OCI-LY7 (cell line): ENCODE measurements around the gene TRAF2. TPM values are rescaled to one million over a fixed set of nuclear protein-coding genes. Genes with fewer than 3 reads are reported as not detected.
"Not testable (repeated sequence)": the region's sequence is repeated elsewhere in the genome, so short reads cannot be mapped to it uniquely, and the experiment has no call there.

Source experiments
- BruUV-seq: library from RNA; stranded (reverse); fragments of 400-500 nt; replicated peaks from 2 replicates; lab custom pipeline; 2021; lab: Mats Ljungman, UMichigan
- CTCF ChIA-PET: fragments of 300-600 bp; sonication (Branson Sonifier 250); formaldehyde crosslinking; loops from one replicate; lab custom pipeline; 2022; ENCODE audit warnings: antibody characterized with exemption; ENCODE audit not compliant: unreplicated experiment; lab: Charles Lee
- POLR2A ChIA-PET: fragments of 300-600 bp; sonication (Branson Sonifier 250); formaldehyde crosslinking; loops from one replicate; lab custom pipeline; 2022; ENCODE audit warnings: antibody characterized with exemption; lab: Charles Lee
- DNase-seq: peaks from one replicate; pipeline ENCODE4 v3.0.0-alpha.2; 2015; ENCODE audit warnings: low spot score
- H2AFZ ChIP-seq: fragments of 200-600 bp; sonication (generic), shearing (Covaris generic); 2 replicates; pipeline ENCODE4 v1.6.1; 2014; ENCODE audit warnings: mild to moderate bottlenecking, antibody characterized with exemption, low read length, moderate library complexity
- H3K27ac ChIP-seq: fragments of 200-600 bp; sonication (generic); 2 replicates; pipeline ENCODE4 v1.5.1; 2014; ENCODE audit warnings: mixed run types, low read depth, mild to moderate bottlenecking, moderate library complexity, low read length, inconsistent platforms; ENCODE audit not compliant: poor library complexity, severe bottlenecking
- H3K36me3 ChIP-seq: fragments of 200-600 bp; sonication (generic); 2 replicates; pipeline ENCODE4 v1.6.1; 2014; ENCODE audit warnings: mild to moderate bottlenecking, antibody characterized with exemption, low read length, moderate library complexity, mixed read lengths; ENCODE audit not compliant: insufficient read depth
- H3K4me1 ChIP-seq: fragments of 200-600 bp; sonication (generic); 2 replicates; pipeline ENCODE4 v1.5.1; 2014; ENCODE audit warnings: mild to moderate bottlenecking, low read length; ENCODE audit not compliant: insufficient read depth, poor library complexity, severe bottlenecking
- H3K4me2 ChIP-seq: fragments of 200-600 bp; sonication (generic); 2 replicates; pipeline ENCODE4 v1.6.1; 2014; ENCODE audit warnings: mild to moderate bottlenecking, low read length
- H3K4me3 ChIP-seq: fragments of 200-600 bp; sonication (generic); 2 replicates; pipeline ENCODE4 v1.5.1; 2014; ENCODE audit warnings: mild to moderate bottlenecking, low read depth, low read length; ENCODE audit not compliant: poor library complexity, severe bottlenecking
- H3K79me2 ChIP-seq: fragments of 200-600 bp; sonication (generic); 2 replicates; pipeline ENCODE4 v1.6.1; 2016; ENCODE audit warnings: low read depth, mild to moderate bottlenecking, low read length, moderate library complexity, mixed read lengths; ENCODE audit not compliant: insufficient read depth
- H3K9me2 ChIP-seq: fragments of 200-600 bp; sonication (generic); 2 replicates; pipeline ENCODE4 v1.6.1; 2016; ENCODE audit warnings: mild to moderate bottlenecking, low read length, mixed read lengths; ENCODE audit not compliant: insufficient read depth
- H3K9me3 ChIP-seq: fragments of 200-600 bp; sonication (generic); 2 replicates; pipeline ENCODE4 v1.6.1; 2014; ENCODE audit warnings: mild to moderate bottlenecking, mixed run types, low read length, mixed read lengths
- H4K20me1 ChIP-seq: fragments of 200-600 bp; sonication (generic); 2 replicates; pipeline ENCODE4 v1.6.1; 2014; ENCODE audit warnings: mild to moderate bottlenecking, antibody characterized with exemption, low read length, moderate library complexity, mixed read lengths; ENCODE audit not compliant: insufficient read depth
- EZH2phosphoT487 ChIP-seq: fragments of 200-600 bp; sonication (generic); IDR thresholded peaks from 2 replicates; pipeline ENCODE4 v1.6.1; 2018; ENCODE audit warnings: low read depth, borderline replicate concordance, mild to moderate bottlenecking, mixed run types, antibody characterized with exemption, low read length, moderate library complexity, mixed read lengths
- intact Hi-C: fragments of 100-400 bp; cut with micrococcal nuclease; formaldehyde crosslinking; loops from one replicate; pipeline ENCODE4 v1.10.0; 2022; ENCODE audit not compliant: unreplicated experiment
- total RNA-seq, 2 experiments: library from RNA; depleted of rRNA in 1 of 2; stranded (reverse); fragments of >200 nt in 1 of 2; shearing (Covaris generic) in 1 of 2; gene quantifications; 2 replicates each; pipeline ENCODE4 v1.2.3, GENCODE V29; 2014 to 2022
- TF ChIP-seq, protein P1 (sequence below): fragments of 200-600 bp; sonication (generic); conservative IDR thresholded peaks from 2 replicates; pipeline ENCODE4 v1.5.1; 2014; ENCODE audit warnings: mild to moderate bottlenecking, antibody characterized with exemption, low read length, moderate library complexity, mixed read lengths

TRAF2 gene
- total RNA-seq, 2 experiments from 2014 or later = 31.4 to 40.5 TPM

DNA sequence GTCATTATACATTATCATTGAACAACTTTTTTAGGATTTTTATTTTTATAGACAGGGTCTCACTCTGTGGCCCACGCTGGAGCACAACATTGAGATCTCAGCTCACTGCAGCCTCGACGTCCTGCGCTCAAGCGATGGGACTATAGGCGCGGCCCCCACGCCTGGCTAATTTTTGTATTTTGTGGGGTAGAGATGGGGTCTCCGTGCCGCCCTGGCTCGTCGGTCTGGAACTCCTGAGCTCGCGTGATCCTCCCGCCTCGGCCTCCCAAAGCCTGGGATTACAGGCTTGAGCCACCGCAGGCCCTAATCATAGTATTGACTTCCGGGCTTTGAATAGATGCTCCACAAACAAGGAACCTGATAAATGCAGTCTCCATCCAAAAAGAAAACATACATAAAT, 18.8 kb upstream of the TRAF2 start:
- DNase-seq = no peak
- Histone ChIP-seq H3K36me3 (peaks cover 18% of the 10 kb centered on the region), H3K9me2 (no peaks in the 10 kb centered on the region), H3K27ac (no peak overlapping the region), H3K79me2 (peaks cover 23% of the 10 kb centered on the region), H4K20me1 (no peaks in the 10 kb centered on the region), H3K9me3 (peaks cover 13% of the 10 kb centered on the region), H3K4me2 (peak overlapping the region; percentile 64), H3K4me3 (no peak overlapping the region), H3K4me1 (peaks cover 13% of the 10 kb centered on the region), H2AFZ (no peak overlapping the region)
- POLR2A ChIA-PET = no interaction called here
- BruUV-seq = TSS peak; percentile 86
- CTCF ChIA-PET = no interaction called here
- intact Hi-C loops = loop anchor here (2.0 kb wide), 1 partner anchor 19 kb away; the partner anchor contains the start of gene TRAF2
- TF ChIP-seq EZH2phosphoT487 = no peak
- TF ChIP-seq, protein P1, sequence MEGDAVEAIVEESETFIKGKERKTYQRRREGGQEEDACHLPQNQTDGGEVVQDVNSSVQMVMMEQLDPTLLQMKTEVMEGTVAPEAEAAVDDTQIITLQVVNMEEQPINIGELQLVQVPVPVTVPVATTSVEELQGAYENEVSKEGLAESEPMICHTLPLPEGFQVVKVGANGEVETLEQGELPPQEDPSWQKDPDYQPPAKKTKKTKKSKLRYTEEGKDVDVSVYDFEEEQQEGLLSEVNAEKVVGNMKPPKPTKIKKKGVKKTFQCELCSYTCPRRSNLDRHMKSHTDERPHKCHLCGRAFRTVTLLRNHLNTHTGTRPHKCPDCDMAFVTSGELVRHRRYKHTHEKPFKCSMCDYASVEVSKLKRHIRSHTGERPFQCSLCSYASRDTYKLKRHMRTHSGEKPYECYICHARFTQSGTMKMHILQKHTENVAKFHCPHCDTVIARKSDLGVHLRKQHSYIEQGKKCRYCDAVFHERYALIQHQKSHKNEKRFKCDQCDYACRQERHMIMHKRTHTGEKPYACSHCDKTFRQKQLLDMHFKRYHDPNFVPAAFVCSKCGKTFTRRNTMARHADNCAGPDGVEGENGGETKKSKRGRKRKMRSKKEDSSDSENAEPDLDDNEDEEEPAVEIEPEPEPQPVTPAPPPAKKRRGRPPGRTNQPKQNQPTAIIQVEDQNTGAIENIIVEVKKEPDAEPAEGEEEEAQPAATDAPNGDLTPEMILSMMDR = no peak

DNA sequence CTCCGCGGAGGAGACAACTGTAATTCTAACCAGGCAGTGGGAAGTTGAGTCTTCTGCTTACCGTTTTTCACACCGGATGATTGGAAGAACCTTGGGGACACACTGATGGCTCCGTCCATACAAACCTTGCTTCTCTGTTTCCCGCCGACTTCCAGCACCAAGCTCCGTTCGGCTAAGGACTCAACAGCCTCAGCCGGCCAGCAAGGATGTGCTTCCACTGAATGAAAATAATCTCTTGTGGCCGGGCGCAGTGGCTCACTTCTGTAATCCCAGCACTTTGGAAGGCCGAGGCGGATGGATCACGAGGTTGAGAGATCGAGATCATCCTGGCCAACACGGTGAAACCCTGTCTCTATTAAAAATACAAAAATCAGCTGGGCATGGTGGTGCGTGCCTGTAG, 18.4 kb upstream of the TRAF2 start:
- POLR2A ChIA-PET = no interaction called here
- Histone ChIP-seq H3K9me3 (peaks cover 17% of the 10 kb centered on the region), H4K20me1 (no peaks in the 10 kb centered on the region), H3K4me2 (no peak overlapping the region), H3K9me2 (no peaks in the 10 kb centered on the region), H3K4me1 (peaks cover 13% of the 10 kb centered on the region), H2AFZ (no peak overlapping the region), H3K27ac (no peak overlapping the region), H3K36me3 (peaks cover 14% of the 10 kb centered on the region), H3K4me3 (no peak overlapping the region), H3K79me2 (peaks cover 23% of the 10 kb centered on the region)
- intact Hi-C loops = loop anchor here (2.0 kb wide), 1 partner anchor 19 kb away; the partner anchor contains the start of gene TRAF2
- BruUV-seq = no TSS peak
- TF ChIP-seq, protein P1 = no peak
- TF ChIP-seq EZH2phosphoT487 = no peak
- CTCF ChIA-PET = no interaction called here
- DNase-seq = no peak

DNA sequence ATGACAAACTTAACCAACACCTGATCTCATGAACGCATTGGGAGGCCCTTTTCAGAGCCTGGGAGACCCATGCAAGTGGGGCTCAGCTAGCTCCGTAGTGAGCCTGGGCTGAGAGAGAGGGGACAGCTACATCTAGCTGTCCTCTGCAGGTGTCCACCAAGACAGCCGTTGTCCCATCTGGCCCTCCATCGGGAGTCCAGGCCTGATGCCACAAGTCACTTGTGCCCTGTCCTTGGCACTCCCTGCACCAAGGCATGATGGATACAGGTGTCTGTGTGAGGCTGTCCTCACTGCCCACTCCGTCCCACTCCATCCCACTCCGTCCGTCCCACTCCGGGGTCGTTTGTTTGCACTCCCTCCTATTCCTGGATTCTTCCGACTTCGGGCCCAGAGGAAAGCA, 17.7 kb upstream of the TRAF2 start:
- POLR2A ChIA-PET = no interaction called here
- H3K27ac ChIP-seq = no peak overlapping the region
- peaks cover 25% of the 10 kb centered on the region for H3K9me3 ChIP-seq
- DNase-seq = no peak
- H3K4me1 ChIP-seq = peaks cover 13% of the 10 kb centered on the region
- H3K79me2 ChIP-seq = peaks cover 23% of the 10 kb centered on the region
- TF ChIP-seq EZH2phosphoT487 = no peak
- TF ChIP-seq, protein P1 = no peak
- H4K20me1 ChIP-seq = no peaks in the 10 kb centered on the region
- H3K4me2 ChIP-seq = no peak overlapping the region
- intact Hi-C loops = no loop called here
- CTCF ChIA-PET = no interaction called here
- BruUV-seq = no TSS peak
- H3K36me3 ChIP-seq = peaks cover 7% of the 10 kb centered on the region
- no peak overlapping the region for H3K4me3 ChIP-seq
- H2AFZ ChIP-seq = no peak overlapping the region
- no peaks in the 10 kb centered on the region for H3K9me2 ChIP-seq

DNA sequence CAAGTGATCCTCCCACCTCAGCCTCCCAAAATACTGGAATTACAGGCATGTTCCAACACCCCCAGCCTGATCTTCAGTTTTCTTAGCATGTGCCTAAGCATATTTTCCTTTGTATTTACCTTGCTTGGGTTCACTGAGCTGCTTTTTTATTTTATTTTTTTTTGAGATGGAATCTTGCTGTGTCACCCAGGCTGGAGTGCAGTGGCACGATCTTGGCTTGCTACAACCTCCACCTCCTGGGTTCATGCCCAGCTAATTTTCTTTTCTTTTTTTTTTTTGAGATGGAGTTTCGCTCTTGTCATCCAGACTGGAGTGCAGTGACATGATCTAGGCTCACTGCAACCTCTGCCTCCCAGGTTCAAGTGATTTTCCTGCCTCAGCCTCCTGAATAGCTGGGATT, 16.7 kb upstream of the TRAF2 start:
- H3K36me3 ChIP-seq, H3K4me2 ChIP-seq, intact Hi-C loops, H3K27ac ChIP-seq, BruUV-seq, CTCF ChIA-PET, H3K4me3 ChIP-seq, H4K20me1 ChIP-seq, DNase-seq, H2AFZ ChIP-seq, H3K9me2 ChIP-seq: not testable (repeated sequence)
- peaks cover 13% of the 10 kb centered on the region for H3K4me1 ChIP-seq
- peaks cover 25% of the 10 kb centered on the region for H3K9me3 ChIP-seq
- peaks cover 20% of the 10 kb centered on the region for H3K79me2 ChIP-seq
- POLR2A ChIA-PET = interaction anchor here (1.4 kb wide), 1 partner anchor 17 kb away, joined by 3 read pairs; the partner anchor contains the start of gene TRAF2
